D721Med (cell line): ENCODE results near the gene ZNF525.
"Not testable (repeated sequence)": the region's sequence is repeated elsewhere in the genome, so short reads cannot be mapped to it uniquely, and the experiment has no call there.

ENCODE experiments used
- DNase-seq: peaks from one replicate; pipeline ENCODE4 v3.0.0; 2011; ENCODE audit warnings: low spot score; ENCODE audit not compliant: insufficient read length
- FAIRE-seq: peaks from 2 replicates; lab custom pipeline; 2011; peaks lifted over from hg19 to GRCh38; lab: Jason Lieb, UNC
- CTCF ChIP-seq: IDR thresholded peaks from 2 replicates; pipeline ENCODE4 v1.5.1; 2012; ENCODE audit warnings: mild to moderate bottlenecking, control low read depth; ENCODE audit not compliant: insufficient read depth; ENCODE audit errors: missing control alignments

Gene ZNF525

GRCh38 chr19:53365134-53365898, at the start of gene ZNF525:
ZNF525 (plus strand) TSS chr19:53365705; CDS start chr19:53372282, 6,577 bp downstream.
- no peak for FAIRE-seq
- TF ChIP-seq CTCF, result no peak
- DNase-seq, result peak; percentile 53

- DNase-seq (no peak), FAIRE-seq (no peak)
- no peak for TF ChIP-seq CTCF
These were observed 36.5 kb upstream of the ZNF525 start for GRCh38 chr19:53328967-53329366.

GRCh38 chr19:53332484-53332883, 33.0 kb upstream of the ZNF525 start:
- FAIRE-seq, result no peak
- DNase-seq, result no peak

GRCh38 chr19:53333066-53333462, 32.4 kb upstream of the ZNF525 start:
- FAIRE-seq (no peak), DNase-seq (no peak)
- no peak for TF ChIP-seq CTCF

More at GRCh38 chr19:53332484-53332883, 33.0 kb upstream of the ZNF525 start:
- TF ChIP-seq CTCF, result no peak

- peak; percentile 62 for DNase-seq
- TF ChIP-seq CTCF, result no peak
- no peak for FAIRE-seq
These were observed 31.7 kb upstream of the ZNF525 start, which contains the start of gene ZNF845 for GRCh38 chr19:53333463-53334449. ZNF845 (plus strand) TSS chr19:53333749; CDS start chr19:53341308, 7,559 bp downstream.

GRCh38 chr19:53344403-53344802, 21.1 kb upstream of the ZNF525 start:
- DNase-seq, FAIRE-seq: not testable (repeated sequence)

- FAIRE-seq, result no peak
- DNase-seq, result no peak
- no peak for TF ChIP-seq CTCF
These were observed 9.8 kb upstream of the ZNF525 start for GRCh38 chr19:53355739-53356138.
